SK-N-DZ (cell line): Measurements from ENCODE around the gene SMAP1.

Experiments
- DNase-seq: peaks from one replicate; pipeline ENCODE4 v3.0.0-alpha.2; 2015; ENCODE audit warnings: low spot score

Gene SMAP1

DNA sequence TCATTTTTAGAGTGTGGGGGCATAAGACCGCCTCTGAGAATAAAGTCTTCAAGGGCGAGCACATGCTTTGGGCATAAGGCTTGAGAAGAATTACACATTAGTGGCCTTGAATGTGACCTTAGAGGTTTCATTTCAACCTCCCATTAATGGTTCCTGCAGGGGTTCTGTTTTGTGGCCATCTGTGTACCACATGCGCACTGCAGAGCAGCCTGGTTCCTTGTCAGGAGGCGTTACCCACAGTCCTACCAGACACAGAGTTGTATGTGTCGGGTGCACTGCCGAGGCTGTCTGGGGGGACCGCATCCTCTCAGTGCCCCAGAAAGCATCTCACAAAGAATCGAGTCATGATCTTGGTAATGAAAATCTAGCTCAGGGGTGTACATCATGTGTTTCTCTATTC lies 173.4 kb downstream of the SMAP1 start:
- no peak for DNase-seq

DNA sequence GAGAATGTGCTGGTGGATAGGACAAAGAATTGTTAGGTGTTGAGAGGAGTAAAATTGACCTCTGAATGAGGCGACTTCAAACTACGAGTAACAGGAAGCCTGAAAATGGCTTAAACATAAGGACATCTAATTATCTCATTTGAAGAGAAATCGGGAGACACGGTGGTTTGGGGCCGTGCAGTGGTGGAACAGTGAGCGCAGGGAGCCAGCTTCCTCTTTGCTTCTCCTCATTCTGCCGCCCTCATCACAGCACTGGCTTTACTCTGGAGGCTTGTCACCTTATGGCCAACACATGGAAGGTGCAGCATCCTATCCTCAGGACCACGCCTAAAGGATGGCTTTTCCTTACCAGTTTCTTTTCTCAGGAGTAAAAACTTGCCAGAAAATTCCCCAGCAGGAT lies 174.9 kb downstream of the SMAP1 start:
- no peak for DNase-seq

- DNase-seq: no peak
Observed at GRCh38 chr6:70843328-70843918, 175.7 kb downstream of the SMAP1 start.

DNA sequence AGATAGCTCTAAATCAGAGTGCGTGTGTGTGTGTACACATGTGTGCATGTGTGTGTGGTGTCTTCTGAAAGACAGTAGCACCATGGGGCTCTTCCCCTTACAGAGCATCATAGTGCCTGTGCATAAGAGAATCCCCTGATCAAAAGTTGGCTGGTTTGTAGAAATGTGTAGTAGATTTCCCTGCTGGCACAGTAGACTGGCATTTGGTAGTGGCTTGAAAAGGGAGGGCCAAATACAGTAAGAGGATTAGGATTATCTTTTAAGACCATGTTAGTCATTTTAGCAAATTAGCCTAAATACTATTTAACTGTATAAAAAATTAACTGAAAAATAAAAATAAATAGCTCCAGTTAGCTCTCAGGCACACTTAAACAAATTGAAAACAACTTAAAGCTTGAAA lies 176.6 kb downstream of the SMAP1 start:
- no peak for DNase-seq

DNA sequence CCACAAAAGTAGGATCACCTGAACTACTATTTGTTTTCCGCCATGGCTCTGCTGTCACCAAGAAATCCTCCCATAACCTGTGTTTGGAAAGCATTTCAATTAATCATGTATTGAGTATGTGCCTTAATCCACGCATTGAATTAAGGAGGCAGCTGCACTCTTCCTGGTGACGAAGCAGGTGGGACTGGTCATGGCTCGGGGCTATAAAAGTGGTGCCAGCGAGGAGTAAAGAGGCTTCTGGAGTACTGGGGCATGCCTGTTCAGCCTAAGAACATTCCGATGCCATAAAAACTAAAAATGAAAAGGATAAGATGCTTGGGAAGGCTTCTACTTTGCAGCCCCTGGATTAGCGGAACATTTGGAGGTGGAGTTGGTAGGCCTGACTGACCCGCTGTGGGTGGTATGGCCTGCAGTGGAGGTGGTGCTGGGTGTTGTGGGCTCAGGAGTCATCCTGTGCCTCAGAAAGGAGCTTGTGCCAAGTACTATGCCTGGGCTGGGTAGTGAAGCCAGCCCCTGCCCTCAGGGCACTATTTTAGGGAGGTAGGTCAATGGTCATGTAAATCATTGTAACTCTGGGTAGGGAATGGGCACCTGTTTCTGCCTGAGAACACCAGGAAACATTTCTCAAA lies 178.6 kb downstream of the SMAP1 start:
- no peak for DNase-seq

- no peak for DNase-seq
Observed at GRCh38 chr6:70847106-70848084, 179.7 kb downstream of the SMAP1 start.

DNA sequence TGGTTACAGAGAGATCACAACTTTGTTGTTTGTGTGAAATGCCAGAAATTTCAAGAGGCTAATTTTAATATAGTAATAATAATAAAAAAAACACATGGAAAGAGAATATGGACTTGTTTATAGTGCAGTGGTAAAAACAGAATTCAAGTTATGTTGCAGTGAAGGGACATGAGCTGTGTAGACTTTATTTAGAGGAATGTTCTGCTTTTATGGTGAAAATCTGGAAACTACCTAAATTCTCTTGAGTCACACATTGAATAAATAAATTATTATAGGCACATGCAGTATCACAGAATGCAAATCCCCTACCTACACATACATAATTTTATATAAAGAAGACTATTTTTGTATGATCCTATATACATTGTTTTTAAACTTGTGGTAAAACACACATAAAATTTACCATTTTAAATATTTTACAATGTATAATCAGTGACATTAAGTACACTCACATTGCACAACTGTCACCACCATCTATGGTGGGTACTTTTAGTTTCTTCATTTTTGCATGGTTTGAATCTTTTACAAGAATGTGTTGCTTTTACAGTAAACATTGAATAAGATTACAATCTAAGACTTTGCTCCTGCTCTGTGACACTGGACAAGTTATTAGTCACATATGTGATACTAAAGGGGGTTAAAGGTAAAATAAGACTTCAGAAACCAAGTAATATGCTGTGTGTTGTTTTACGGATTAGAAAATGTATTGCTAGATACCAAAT lies 181.8 kb downstream of the SMAP1 start:
- DNase-seq: no peak

GRCh38 chr6:70852667-70853246 lies 185.1 kb downstream of the SMAP1 start:
- DNase-seq: no peak

GRCh38 chr6:70857387-70858077 lies 189.8 kb downstream of the SMAP1 start:
- DNase-seq: no peak

DNA sequence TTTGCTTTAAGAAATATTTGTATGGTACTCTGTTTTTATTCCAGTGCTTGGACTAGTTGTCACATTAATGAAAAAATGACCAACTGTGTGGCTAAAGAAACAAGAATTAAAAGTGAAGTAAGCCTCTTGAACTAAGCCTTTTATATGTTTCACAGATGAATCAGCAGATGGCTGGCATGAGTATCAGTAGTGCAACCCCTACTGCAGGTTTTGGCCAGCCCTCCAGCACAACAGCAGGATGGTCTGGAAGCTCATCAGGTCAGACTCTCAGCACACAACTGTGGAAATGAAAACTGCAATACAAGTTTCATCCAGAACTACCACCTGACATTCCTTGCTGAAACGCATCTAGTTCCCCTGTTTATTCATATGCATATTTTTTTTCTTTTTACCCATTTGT lies 192.4 kb downstream of the SMAP1 start:
- no peak for DNase-seq

- no peak for DNase-seq
Observed at GRCh38 chr6:70860920-70861319, 193.2 kb downstream of the SMAP1 start.

DNA sequence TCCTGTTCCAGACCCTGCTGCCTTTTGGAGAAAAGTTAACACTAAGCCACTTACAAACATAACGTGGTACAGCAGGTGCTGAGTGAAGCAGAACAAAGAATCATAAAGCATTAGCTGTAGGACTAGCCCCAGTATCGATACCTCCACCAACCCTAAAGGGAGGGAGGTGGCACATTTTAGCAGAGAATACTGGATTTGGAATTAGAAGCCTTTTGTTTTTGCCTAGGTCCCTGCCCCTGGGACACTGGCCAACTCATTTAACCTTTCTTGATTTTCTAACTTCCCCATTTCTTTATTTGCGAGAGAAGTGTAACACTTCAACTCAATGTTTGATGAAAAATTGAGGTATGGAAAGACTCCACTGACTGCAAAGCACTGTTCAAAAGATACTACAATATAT lies 195.7 kb downstream of the SMAP1 start:
- no peak for DNase-seq

DNA sequence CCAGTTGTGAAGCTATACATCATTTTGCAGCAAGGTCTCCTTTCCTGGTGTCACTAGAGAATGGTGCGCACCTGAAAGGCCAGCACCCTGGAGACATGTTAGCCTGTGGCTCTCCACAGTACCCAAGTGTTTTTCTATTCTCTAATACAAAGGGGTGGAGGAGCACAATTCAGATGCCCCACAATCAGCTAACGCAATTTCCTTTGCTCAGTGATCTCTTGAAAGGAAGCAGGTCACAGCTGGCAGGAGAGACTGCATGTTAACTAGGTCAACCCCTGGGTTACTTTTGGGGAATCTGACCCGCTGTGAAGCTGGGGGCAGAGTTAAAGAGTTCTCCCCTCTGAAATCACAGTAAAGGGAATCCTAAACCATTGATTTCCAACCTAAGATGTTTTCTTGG lies 196.7 kb downstream of the SMAP1 start:
- DNase-seq: peak; percentile 20

DNA sequence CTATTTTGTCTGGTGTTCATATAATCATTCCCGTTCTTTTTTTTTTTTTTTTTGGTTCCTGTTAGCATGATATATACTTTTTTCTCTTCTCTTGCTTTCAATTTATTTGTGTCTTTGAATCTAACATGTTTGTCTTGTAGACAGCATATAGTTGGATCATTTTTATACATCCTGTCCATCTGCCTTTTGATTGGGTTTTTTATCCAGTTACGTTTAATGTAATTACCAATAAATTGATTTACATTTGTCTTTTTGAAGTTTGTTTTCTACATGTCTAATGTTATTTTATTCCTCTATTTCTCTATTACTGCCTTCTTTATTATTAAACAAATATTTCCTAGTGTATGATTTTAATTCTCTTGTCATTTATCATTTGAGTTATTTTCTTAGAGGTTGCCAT lies 204.8 kb downstream of the SMAP1 start:
- no peak for DNase-seq

DNA sequence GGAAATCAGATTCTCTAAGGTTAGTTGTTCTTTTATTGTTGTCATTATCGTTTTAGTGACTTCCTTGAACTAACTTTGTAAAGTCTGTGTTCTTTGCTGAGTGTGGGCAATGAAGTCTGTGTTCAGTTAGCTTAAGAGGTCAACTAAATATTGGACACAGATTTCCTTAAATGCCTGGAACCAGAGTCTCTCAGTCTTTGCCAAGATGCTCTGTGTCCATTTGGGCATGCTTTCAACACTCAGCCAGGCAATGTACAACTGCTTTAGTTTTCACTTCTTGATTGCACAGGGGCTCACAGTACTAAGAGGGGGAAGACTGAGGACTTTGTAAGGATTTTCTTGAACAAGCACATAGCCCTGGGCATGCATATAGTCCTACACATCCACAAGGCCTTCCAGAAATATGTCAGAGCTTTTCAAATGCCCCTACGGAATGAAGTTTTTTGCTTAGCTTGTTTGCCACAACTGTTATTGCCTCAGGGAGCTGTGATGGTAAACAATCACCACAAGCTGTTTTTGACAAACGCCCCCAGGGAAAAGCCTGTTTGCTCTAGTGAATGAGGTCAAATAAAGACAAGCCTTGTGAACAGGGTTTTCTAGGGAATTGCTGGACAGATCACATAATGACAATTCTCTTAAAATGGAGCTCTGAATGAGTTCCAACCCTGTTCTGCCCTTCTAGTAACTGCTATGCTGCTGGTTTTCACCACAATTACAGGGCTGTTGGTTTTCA lies 206.7 kb downstream of the SMAP1 start:
- DNase-seq: no peak

GRCh38 chr6:70879496-70879895 lies 211.8 kb downstream of the SMAP1 start:
- DNase-seq: no peak

- DNase-seq: peak; percentile 58
Observed at GRCh38 chr6:70884074-70884983, 216.6 kb downstream of the SMAP1 start.

DNA sequence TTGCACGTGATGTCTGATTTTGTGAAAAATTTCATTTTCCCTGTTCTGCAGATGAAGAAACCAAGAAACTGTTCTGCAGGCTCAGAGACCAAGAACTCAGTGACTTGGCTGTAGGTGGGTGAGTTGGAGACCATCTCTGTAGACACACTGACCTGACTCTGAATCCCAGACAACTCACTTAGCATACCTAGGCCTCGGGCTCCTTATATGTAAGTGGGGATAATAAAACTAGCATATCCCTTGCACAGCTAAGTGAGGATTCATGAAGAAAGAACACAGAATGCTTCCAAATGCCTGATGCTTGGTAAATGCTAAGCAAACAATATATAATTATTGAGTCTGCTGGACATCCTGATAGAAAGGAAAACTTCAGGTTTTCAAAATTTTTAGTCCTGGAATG lies 218.4 kb downstream of the SMAP1 start:
- no peak for DNase-seq

- DNase-seq: no peak
Observed at GRCh38 chr6:70886661-70887060, 219.0 kb downstream of the SMAP1 start.
